HUES48 (cell line): ENCODE measurements around the gene KCTD13.
"Not testable (repeated sequence)": the region's sequence is repeated elsewhere in the genome, so short reads cannot be mapped to it uniquely, and the experiment has no call there.

Source experiments
- H3K27ac ChIP-seq: one replicate; pipeline ENCODE4 v1.7.0; 2013; ENCODE audit warnings: low read depth, low read length, inconsistent platforms
- H3K27me3 ChIP-seq: 2 replicates; pipeline ENCODE4 v1.6.1; 2013; ENCODE audit warnings: mild to moderate bottlenecking, low read length; ENCODE audit not compliant: control insufficient read depth, insufficient read depth
- H3K36me3 ChIP-seq: 2 replicates; pipeline ENCODE4 v1.6.1; 2013; ENCODE audit warnings: low read length; ENCODE audit not compliant: control insufficient read depth, insufficient read depth
- H3K4me1 ChIP-seq: 2 replicates; pipeline ENCODE4 v1.6.1; 2013; ENCODE audit warnings: mild to moderate bottlenecking, low read length; ENCODE audit not compliant: control insufficient read depth, insufficient read depth
- H3K4me3 ChIP-seq: 2 replicates; pipeline ENCODE4 v1.5.1; 2013; ENCODE audit warnings: mild to moderate bottlenecking, low read depth, low read length
- H3K9ac ChIP-seq: 2 replicates; pipeline ENCODE4 v1.6.1; 2013; ENCODE audit warnings: mild to moderate bottlenecking, low read depth, low read length, moderate library complexity
- H3K9me3 ChIP-seq: 2 replicates; pipeline ENCODE4 v1.6.1; 2013; ENCODE audit warnings: low read length; ENCODE audit not compliant: control insufficient read depth, insufficient read depth

The KCTD13 gene

GRCh38 chr16:29877266-29877961 is 48.6 kb downstream of the KCTD13 start:
- Histone ChIP-seq H3K36me3 (peaks cover 7% of the 10 kb centered on the region), H3K9me3 (no peaks in the 10 kb centered on the region), H3K4me1 (peaks cover 3% of the 10 kb centered on the region; the same call in 1 of the 2 replicates), H3K27me3 (no peaks in the 10 kb centered on the region), H3K9ac (no peak overlapping the region), H3K27ac (peak overlapping the region; percentile 37), H3K4me3 (peak overlapping the region; percentile 65)

GRCh38 chr16:29876594-29877249 is 49.3 kb downstream of the KCTD13 start:
- no peak overlapping the region for H3K9ac ChIP-seq
- peaks cover 3% of the 10 kb centered on the region; the same call in 1 of the 2 replicates for H3K4me1 ChIP-seq
- peaks cover 12% of the 10 kb centered on the region for H3K36me3 ChIP-seq
- H3K27ac ChIP-seq, result no peak overlapping the region
- H3K27me3 ChIP-seq, result no peaks in the 10 kb centered on the region
- peak overlapping the region; percentile 65 for H3K4me3 ChIP-seq
- no peaks in the 10 kb centered on the region for H3K9me3 ChIP-seq

- Histone ChIP-seq H3K4me3 (peak overlapping the region; percentile 65), H3K27me3 (no peaks in the 10 kb centered on the region), H3K36me3 (peaks cover 17% of the 10 kb centered on the region), H3K9me3 (no peaks in the 10 kb centered on the region), H3K4me1 (peaks cover 3% of the 10 kb centered on the region; the same call in 1 of the 2 replicates), H3K9ac (no peak overlapping the region), H3K27ac (no peak overlapping the region)
These were observed 49.8 kb downstream of the KCTD13 start for GRCh38 chr16:29876217-29876593.

- Histone ChIP-seq H3K36me3 (peaks cover 22% of the 10 kb centered on the region), H3K27me3 (no peaks in the 10 kb centered on the region), H3K4me3 (no peak overlapping the region), H3K4me1 (peaks cover 3% of the 10 kb centered on the region; the same call in 1 of the 2 replicates), H3K27ac (no peak overlapping the region), H3K9me3 (no peaks in the 10 kb centered on the region), H3K9ac (no peak overlapping the region)
These were observed 50.8 kb downstream of the KCTD13 start for GRCh38 chr16:29875206-29875605.

GRCh38 chr16:29873319-29873718 is 52.7 kb downstream of the KCTD13 start:
- Histone ChIP-seq H3K27me3 (no peaks in the 10 kb centered on the region), H3K4me3 (no peak overlapping the region), H3K4me1 (peaks cover 3% of the 10 kb centered on the region; the same call in 1 of the 2 replicates), H3K9ac (no peak overlapping the region), H3K9me3 (no peaks in the 10 kb centered on the region), H3K27ac (no peak overlapping the region), H3K36me3 (peaks cover 15% of the 10 kb centered on the region)

- H3K4me1 ChIP-seq, result no peaks in the 10 kb centered on the region
- no peak overlapping the region for H3K9ac ChIP-seq
- H3K36me3 ChIP-seq, result peaks cover 15% of the 10 kb centered on the region
- H3K4me3 ChIP-seq, result no peak overlapping the region
- H3K27me3 ChIP-seq, result no peaks in the 10 kb centered on the region
- H3K9me3 ChIP-seq, result no peaks in the 10 kb centered on the region
- no peak overlapping the region for H3K27ac ChIP-seq
These were observed 54.0 kb downstream of the KCTD13 start for GRCh38 chr16:29871822-29872546.

GRCh38 chr16:29869067-29869466 is 57.0 kb downstream of the KCTD13 start:
- not testable (repeated sequence) for H3K9ac ChIP-seq, H3K9me3 ChIP-seq, H3K4me3 ChIP-seq, H3K27ac ChIP-seq, H3K27me3 ChIP-seq, H3K4me1 ChIP-seq
- peaks cover 15% of the 10 kb centered on the region for H3K36me3 ChIP-seq

- Histone ChIP-seq H3K27ac (no peak overlapping the region), H3K27me3 (no peaks in the 10 kb centered on the region), H3K9ac (no peak overlapping the region), H3K4me1 (peaks cover 4% of the 10 kb centered on the region; the same call in 1 of the 2 replicates), H3K9me3 (no peaks in the 10 kb centered on the region), H3K36me3 (peaks cover 15% of the 10 kb centered on the region), H3K4me3 (no peak overlapping the region)
These were observed 57.5 kb downstream of the KCTD13 start for GRCh38 chr16:29868396-29869009.

GRCh38 chr16:29864205-29864604 is 61.8 kb downstream of the KCTD13 start:
- no peaks in the 10 kb centered on the region for H3K9me3 ChIP-seq
- peaks cover 4% of the 10 kb centered on the region; the same call in 1 of the 2 replicates for H3K4me1 ChIP-seq
- peaks cover 19% of the 10 kb centered on the region for H3K36me3 ChIP-seq
- no peak overlapping the region for H3K9ac ChIP-seq
- no peak overlapping the region for H3K27ac ChIP-seq
- H3K4me3 ChIP-seq, result no peak overlapping the region
- H3K27me3 ChIP-seq, result no peaks in the 10 kb centered on the region

- Histone ChIP-seq H3K36me3 (peaks cover 25% of the 10 kb centered on the region), H3K4me1 (peaks cover 4% of the 10 kb centered on the region; the same call in 1 of the 2 replicates), H3K27me3 (no peaks in the 10 kb centered on the region), H3K27ac (peak overlapping the region; percentile 99), H3K9me3 (no peaks in the 10 kb centered on the region), H3K4me3 (peak overlapping the region; percentile 97; the same call in 1 of the 2 replicates), H3K9ac (no peak overlapping the region; the same call in 1 of the 2 replicates)
These were observed 62.4 kb downstream of the KCTD13 start for GRCh38 chr16:29863669-29863984.
